Skin of body (tissue), 3 donors: ENCODE data around the gene SYNCRIP. TPM values are rescaled to one million over a fixed set of nuclear protein-coding genes. Genes with fewer than 3 reads are reported as not detected.
"Not testable (repeated sequence)": the region's sequence is repeated elsewhere in the genome, so short reads cannot be mapped to it uniquely, and the experiment has no call there.

Experiments
- DNase-seq: peaks from one replicate; lab custom pipeline; 2025; lab: John Stamatoyannopoulos, UW
- small RNA-seq: library from RNA; depleted of rRNA; stranded (forward); fragments of <200 nt; gene quantifications from one replicate; pipeline ENCODE3, GENCODE V24; 2014; ENCODE audit warnings: low replicate concordance
- total RNA-seq: library from RNA; depleted of rRNA; stranded (reverse); fragments of >200 nt; gene quantifications from one replicate; pipeline ENCODE4 v1.2.3, GENCODE V29; 2014

The SYNCRIP gene
- total RNA-seq, 1 donor from 2014 or later, result 71.9 TPM

DNA sequence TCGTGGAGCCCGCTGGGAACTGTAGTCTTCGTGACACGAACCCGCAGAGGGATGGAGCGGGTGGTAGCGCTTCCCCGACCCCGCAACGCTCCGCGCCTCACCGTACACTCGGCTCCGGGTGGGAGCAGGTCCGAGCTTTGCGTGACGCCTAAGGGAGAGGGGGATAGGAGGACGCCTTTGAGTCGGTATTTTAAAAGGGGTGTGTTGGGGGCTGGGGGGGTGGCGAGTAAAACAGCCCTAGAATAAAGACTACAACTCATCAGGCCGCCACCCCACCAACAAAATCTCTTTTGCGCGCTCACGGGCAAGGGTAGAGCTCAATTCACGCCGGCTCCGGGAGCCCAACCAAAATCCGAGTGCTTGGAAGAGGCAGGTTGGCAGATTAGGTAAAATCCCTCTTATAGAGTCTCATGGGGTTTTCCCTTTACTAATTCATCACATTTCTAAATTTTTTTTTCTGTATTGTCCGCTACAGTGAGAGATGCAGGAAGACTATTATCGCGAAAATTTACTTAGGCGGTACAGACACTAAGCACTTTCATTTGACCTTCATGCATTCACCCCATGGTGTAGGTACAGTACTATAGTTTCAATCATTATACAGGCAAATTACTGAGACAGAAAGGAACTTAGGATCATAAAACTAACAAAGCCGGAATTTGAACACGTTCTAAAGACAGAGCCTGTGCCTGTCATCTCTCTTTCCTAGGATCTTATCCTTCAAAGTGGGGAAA, 48.3 kb downstream of the SYNCRIP start:
- no peak for DNase-seq

DNA sequence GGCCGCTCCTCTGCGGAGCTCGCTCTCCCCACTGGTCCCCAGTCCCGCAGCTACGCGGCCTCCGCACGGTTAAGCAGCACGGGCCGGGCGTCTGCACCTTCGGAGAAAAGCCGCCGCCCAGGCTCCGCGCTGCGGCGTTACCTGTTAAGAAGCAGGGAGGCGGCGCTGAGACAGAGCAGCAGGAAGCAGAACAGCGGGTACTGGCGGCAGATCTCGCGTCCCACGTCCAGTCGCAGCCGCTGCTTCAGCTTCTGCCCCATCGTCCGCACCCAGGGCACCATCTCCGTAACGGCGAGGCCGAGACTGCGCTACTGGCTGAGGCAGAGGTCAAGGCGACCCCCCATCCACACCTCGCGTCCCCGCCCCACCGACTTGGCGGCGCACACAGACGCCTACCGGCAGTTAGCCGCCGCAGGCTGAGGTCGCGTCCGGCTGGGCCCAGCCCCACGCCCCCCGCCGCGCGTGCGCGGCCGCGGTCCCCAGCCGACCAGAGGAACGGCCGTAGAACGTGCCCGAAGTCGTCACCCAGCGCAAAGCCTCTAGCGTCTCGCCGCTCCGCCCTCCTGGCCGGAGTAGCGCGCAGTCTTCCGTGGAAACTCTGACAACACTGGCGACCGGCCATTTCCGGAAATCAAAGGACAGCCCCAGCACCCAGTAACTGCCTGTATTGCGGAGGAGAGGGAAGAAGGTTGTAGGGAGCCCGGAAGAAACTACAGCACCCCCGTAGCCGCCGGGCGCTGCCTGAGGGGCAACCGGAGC, 49.1 kb downstream of the SYNCRIP start, which contains the start of gene SNX14:
Gene SNX14, minus strand, starts transcription at position 421 of the 759 bp plus-strand sequence. Its CDS starts 140 bp downstream, at position 281.
- peak; percentile 85 for DNase-seq

DNA sequence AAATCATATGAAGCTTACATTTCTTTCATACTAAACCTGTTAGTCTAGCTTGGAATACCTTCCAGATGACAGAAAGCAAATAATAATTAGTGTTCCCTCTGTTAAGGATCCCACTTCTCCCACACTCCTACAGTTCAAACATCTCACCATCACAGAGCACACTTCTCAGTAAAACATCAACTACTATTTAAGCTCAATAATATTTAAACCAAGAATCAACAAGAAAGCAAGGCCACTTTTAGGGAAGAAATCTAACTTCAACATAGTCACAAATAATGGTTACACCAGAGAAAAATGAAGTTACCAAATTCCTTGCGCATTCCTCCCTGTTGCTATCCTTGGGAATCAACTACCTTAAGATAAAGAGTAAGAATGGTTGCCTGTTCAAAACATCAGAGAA, 50.7 kb downstream of the SYNCRIP start:
- DNase-seq, result no peak

DNA sequence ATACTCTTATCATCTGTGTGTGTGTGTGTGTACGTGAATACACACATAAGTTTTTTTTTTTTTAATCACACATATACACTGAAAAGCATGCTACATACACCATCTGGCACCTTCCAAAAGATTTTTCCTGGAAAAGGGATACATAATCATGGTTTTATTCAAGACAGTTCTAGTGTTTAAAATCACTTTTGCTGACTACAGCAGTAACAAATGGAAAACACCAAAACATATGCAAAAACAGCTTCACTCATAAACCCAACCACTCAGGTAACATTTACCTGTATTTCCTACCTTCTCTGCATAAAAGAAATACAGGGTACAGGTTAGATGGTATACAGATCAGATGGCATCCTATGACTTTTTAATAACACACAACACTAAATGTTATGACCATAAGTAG, 51.5 kb downstream of the SYNCRIP start:
- no peak for DNase-seq

DNA sequence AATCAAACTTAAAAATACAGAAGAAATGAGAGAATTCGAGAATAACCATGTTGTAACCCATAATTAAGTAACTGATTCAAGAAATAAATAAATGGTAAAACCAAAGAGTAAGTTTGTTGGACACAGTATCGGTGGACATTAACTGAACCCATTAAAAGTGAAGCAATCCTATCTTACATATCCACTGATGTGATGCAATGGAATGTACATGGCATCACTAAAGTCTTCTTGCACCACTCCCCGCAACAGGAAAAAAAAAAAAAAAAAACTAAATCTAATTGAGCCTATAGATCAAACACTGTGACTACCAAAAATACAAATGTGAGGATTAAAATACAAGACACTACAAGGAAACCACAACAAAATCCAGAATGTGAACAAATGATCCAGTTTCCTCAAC, 56.9 kb downstream of the SYNCRIP start:
- no peak for DNase-seq

DNA sequence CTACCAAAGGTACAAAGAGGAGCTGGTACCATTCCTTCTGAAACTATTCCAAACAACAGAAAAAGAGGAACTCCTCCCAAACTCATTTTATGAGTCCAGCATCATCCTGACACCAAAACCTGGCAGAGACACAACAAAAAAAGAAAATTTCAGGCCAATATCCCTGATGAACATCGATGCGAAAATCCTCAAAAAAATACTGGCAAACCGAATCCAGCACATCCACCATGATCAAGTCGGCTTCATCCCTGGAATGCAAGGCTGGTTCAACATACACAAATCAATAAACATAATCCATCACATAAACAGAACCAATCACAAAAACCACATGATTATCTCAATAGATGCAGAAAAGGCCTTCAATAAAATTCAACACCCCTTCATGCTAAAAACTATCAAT, 59.9 kb downstream of the SYNCRIP start:
- DNase-seq, result not testable (repeated sequence)

DNA sequence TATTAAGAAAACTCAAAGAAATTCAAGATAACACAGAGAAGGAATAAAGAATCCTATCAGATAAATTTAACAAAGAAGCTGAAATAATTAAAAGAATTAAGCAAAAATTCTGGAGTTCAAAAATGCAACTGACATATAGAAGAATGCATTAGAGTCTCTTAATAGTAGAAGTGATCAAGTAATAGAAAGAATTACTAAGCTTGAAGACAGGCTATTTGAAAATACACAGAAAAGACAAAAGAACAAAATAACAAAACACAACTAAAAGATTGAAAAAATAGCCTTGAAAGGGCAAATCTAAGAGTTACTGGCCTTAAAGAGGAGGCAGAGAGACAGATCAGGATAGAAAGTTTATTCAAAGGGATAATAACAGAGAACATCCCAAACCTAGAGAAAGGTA, 61.1 kb downstream of the SYNCRIP start:
- no peak for DNase-seq

DNA sequence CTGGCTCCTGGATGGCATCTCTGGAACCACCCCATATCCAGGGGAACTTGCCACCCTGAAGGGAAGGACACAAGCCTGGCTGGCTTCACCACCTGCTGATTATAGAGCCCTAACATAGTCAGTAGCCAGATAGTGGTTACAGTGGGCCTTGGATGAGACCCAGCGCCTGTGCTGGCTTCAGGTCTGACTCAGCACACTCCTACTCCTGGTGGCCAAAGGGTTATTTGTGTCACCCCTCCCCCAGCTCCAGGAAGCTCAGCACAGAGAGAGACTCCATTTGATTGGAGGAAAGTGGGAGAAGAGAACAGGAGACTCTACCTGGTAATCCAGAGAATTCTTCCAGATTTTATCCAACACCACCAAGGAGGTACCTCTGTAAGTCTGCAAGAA, 61.8 kb downstream of the SYNCRIP start:
- no peak for DNase-seq

DNA sequence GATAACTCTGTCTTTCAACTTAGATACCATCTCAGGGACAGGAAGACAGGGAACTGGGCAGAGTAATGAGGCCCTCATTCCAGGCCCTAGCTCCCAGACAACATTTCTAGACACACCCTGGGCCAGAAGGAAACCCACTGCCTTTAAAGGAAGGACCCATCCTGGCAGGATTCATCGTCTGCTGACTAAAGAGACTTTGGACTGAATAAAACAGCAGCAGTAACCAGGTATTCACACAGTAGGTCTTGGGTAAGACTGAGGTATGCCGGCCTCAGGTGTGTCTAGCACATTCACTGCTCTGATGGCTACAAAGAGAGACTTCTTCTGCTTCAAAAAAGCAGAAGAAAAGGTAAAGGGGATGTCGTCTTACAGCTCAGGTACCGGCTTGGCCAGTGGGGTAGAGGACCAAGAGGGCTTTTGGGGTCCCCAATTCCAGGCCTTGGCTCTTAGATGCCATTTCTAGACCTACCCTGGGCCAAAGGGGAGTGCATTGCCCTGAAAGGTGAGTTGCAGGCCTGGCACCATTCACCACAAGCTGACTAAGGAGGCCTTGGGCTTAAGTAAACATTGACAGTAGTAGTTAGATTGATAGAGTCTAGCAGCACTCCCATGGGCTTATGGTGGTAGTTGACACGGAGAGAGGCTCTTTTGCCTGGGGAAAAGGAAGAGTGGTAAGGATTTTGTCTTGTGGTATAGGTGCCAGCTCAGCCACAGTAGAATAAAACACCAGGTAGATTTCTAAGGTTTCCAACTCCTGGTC, 62.4 kb downstream of the SYNCRIP start:
- no peak for DNase-seq

DNA sequence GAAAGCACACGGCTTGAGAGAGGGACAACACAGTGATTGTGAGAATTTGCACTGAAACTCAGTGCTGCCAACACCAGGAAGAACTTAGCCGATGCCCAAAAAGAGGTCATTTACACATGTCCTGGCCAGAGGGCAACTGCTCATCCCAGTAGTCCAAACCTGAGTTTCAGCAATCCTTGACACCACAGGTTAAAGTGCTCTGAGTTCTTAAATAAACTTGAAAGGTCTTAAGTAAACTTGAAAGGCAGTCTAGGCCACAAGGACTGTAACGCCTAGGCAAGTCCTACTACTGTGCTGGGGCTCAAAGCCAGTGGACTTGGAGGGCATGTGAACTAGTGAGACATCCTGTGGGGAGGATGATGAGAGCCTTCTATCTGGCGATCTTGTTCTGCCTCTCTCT, 63.1 kb downstream of the SYNCRIP start:
- DNase-seq, result no peak

DNA sequence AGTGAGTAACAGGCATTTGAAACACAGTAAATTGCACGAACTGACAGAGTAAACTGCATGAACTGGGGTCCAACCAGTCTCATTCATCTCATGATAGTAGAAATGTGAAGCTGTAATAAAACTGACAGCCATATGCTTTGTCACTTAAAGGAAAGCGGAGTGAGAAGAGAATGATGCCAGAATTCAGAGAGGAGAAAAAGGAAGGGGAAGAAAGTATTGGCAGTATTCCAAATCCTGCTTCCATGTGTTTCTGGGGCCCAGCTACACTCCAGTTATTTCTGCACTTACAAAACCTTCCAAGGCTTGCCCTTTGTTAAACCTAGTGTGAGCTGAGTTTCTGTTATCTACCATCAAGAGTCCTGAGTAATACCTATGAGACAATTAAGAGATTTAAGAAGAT, 66.2 kb downstream of the SYNCRIP start:
- DNase-seq, result no peak

DNA sequence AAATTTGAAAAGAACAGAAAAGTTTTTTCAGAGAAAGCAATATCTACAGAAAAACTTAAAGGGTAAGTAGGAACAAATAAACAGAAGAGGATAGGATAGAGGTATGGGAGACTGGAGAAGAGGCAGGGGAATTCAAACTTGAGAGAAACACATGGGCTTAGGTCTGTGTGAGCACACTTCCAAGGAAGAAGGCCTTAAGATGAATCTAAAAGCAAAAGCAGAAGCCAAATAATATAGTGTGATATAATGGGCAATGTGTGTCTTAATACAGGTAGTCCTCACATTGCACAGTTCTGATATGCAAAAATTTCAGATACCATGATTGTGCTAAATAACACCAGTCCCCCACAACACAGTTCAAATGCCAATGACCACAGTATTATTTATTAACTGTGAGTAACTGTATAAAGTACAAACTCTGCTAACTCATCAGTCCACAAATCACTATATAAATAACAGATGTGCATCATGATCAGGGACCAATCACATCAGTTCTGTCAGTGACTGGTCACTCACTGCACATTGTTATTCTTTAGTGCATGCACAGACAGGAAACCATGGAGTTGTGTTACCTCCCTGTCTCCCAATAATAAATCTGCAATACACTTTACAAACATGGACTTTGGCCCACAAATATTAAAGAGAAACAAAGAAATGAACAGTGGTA, 67.6 kb downstream of the SYNCRIP start:
- DNase-seq, result no peak

DNA sequence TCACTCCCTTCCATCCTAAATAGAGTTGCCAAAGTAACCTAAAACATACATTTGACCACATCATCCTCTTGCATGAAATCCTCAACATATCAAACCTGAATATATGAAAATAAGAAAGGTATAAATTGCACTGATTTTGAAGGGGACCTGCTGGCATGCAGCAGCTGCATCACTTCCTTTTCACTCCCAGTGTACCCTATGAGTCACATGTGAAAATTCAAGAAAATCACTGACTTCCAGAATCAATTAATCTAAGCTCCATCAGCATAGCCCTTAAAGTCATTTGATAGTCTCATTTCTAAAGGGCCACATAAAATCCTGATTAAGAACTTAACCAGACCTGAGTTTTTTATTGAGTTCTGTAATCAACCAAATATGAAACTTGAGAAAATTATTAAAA, 73.4 kb downstream of the SYNCRIP start:
- DNase-seq, result no peak

DNA sequence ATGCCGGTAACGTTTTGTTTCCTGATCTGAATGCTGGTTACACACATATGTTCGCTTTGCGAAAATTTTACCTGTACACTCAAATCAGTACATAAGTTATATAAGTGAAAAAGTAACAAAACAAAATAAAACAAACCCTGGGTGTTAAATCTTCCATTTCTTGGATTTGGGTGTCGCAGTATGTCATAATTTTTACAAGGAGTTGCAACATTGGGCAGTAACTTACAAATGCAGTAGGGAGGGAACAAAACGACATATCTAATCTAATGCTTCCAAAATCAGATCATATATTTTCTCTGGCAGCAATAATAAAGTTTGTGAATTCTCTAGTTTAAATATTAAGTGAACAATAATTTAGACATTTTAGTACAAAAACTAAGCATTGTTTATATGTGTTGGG, 74.3 kb downstream of the SYNCRIP start:
- no peak for DNase-seq

DNA sequence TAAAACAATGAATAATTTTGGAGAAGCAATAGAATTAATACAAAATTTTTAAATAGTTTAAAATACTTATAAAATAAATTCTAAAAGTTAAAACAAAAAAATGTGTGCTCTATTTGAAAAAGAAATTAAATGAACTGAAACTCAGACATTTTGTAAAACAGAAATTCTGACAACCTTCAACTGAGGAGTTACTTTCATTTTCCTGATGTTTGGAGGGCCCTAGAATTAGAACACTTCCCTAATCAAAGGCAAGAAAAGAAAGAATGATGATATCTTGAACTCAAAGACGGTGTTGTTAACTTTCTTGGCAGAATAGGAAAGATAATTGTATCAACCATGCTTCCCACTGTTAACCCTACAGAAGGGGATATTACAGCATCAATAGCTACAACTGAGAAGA, 77.0 kb downstream of the SYNCRIP start:
- no peak for DNase-seq

DNA sequence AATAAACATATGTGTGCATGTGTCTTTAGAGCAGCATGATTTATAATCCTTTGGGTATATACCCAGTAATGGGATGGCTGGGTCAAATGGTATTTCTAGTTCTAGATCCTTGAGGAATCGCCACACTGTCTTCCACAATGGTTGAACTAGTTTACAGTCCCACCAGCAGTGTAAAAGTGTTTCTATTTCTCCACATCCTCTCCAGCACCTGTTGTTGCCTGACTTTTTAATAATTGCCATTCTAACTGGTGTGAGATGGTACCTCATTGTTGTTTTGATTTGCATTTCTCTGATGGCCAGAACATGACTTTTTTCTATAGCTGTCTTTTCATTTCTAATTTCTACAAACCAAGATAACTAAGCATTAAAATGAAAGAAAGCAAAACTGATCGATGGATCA, 78.5 kb downstream of the SYNCRIP start:
- not testable (repeated sequence) for DNase-seq

Small RNAs within 50 kb of the gene (small RNA-seq; reads per million reads assigned to genes)
- gene SNORD50B, result not detected

Other genes with a start within 250 kb of the SYNCRIP start
- 31.2 TPM for gene NT5E, start 192.8 kb downstream of the SYNCRIP start, total RNA-seq
- 102 TPM for gene SNX14, start 49.0 kb downstream of the SYNCRIP start, total RNA-seq